ENCODE measurements around the gene NTRK3.

Gene NTRK3

DNA sequence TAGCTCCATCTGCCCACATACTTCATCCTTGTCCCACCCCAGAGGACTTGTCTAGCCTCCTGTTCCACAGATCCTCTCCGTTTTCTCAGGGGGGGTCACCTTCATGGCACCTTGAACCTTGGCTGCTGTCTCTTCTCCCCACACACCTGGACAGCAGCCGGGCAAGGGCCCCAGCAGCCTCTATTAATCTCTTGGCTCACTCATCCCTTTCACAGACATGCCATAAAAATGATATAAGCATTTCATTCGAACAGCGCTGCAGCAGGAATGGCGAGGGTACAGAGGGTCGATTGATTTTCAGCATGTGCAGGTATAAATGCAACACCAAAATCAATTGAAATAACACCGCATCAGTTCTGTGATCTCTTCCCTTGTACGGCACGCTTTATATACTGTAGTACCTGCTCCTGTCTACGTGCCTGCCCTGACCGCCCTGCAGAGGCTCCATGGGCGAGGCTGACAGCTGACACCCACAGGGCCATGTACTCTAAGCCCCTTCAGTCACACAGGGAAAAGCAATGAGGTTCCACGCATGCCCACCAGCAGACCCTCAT, 209.9 kb downstream of the NTRK3 start:
- Histone ChIP-seq H3K79me2 (ENCODE audit: control insufficient read depth, low read length) (no peaks in the 10 kb centered on the region), H3K4me3 (ENCODE audit: low read length) (no peak overlapping the region), H3K27me3 (ENCODE audit: control insufficient read depth, low read length) (no peaks in the 10 kb centered on the region), H3K27ac (ENCODE audit: low read depth, low read length) (no peak overlapping the region), H3K4me2 (ENCODE audit: low read length) (no peak overlapping the region), H3K4me1 (ENCODE audit: control insufficient read depth, low read length) (no peaks in the 10 kb centered on the region), H3K9me2 (replicated peaks; ENCODE audit: control insufficient read depth, low read length) (no peaks in the 10 kb centered on the region), H4K20me1 (ENCODE audit: control insufficient read depth, insufficient read depth, low read depth, low read length) (no peaks in the 10 kb centered on the region), H3K36me3 (ENCODE audit: control insufficient read depth, low read length) (no peaks in the 10 kb centered on the region), H3F3A (ENCODE audit: control insufficient read depth, insufficient read depth) (no peaks in the 10 kb centered on the region), H3K9me3 (ENCODE audit: control insufficient read depth, insufficient read depth, low read length) (no peaks in the 10 kb centered on the region)
- TF ChIP-seq, protein P1, sequence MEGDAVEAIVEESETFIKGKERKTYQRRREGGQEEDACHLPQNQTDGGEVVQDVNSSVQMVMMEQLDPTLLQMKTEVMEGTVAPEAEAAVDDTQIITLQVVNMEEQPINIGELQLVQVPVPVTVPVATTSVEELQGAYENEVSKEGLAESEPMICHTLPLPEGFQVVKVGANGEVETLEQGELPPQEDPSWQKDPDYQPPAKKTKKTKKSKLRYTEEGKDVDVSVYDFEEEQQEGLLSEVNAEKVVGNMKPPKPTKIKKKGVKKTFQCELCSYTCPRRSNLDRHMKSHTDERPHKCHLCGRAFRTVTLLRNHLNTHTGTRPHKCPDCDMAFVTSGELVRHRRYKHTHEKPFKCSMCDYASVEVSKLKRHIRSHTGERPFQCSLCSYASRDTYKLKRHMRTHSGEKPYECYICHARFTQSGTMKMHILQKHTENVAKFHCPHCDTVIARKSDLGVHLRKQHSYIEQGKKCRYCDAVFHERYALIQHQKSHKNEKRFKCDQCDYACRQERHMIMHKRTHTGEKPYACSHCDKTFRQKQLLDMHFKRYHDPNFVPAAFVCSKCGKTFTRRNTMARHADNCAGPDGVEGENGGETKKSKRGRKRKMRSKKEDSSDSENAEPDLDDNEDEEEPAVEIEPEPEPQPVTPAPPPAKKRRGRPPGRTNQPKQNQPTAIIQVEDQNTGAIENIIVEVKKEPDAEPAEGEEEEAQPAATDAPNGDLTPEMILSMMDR (IDR thresholded peaks at IDR 0.05; ENCODE audit: low read depth, low read length, poor library complexity, severe bottlenecking): no peak
- no peak for TF ChIP-seq EZH2phosphoT487 (IDR thresholded peaks at IDR 0.05; ENCODE audit: borderline replicate concordance, low read length)

DNA sequence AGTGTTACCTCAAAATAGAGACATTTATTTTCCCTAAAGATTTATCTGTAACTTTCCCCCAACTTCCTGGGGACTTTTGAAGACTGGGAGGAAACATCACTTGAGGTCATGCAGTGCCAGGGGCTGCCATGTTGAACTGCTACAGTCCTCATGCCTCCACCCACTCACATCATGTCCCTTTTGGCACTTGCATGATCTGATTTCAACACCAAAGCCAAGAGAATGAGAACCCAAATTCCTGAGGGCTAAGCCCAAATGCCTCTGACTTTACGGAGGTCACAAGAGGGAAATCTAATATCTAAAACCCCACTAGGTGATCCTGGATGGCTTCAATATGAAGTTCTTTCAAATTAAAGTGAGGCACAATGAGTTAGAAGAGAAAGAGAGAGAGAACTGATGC, 213.1 kb downstream of the NTRK3 start:
- no peak for TF ChIP-seq EZH2phosphoT487 (IDR thresholded peaks at IDR 0.05; ENCODE audit: borderline replicate concordance, low read length)
- TF ChIP-seq, protein P1 (IDR thresholded peaks at IDR 0.05; ENCODE audit: low read depth, low read length, poor library complexity, severe bottlenecking): no peak
- Histone ChIP-seq H3K27me3 (ENCODE audit: control insufficient read depth, low read length) (no peaks in the 10 kb centered on the region), H3K4me2 (ENCODE audit: low read length) (no peak overlapping the region), H3K9me3 (ENCODE audit: control insufficient read depth, insufficient read depth, low read length) (no peaks in the 10 kb centered on the region), H4K20me1 (ENCODE audit: control insufficient read depth, insufficient read depth, low read depth, low read length) (no peaks in the 10 kb centered on the region), H3K79me2 (ENCODE audit: control insufficient read depth, low read length) (no peaks in the 10 kb centered on the region), H3K36me3 (ENCODE audit: control insufficient read depth, low read length) (no peaks in the 10 kb centered on the region), H3F3A (ENCODE audit: control insufficient read depth, insufficient read depth) (no peaks in the 10 kb centered on the region), H3K9me2 (replicated peaks; ENCODE audit: control insufficient read depth, low read length) (no peaks in the 10 kb centered on the region), H3K27ac (ENCODE audit: low read depth, low read length) (no peak overlapping the region), H3K4me1 (ENCODE audit: control insufficient read depth, low read length) (no peaks in the 10 kb centered on the region), H3K4me3 (ENCODE audit: low read length) (no peak overlapping the region)

DNA sequence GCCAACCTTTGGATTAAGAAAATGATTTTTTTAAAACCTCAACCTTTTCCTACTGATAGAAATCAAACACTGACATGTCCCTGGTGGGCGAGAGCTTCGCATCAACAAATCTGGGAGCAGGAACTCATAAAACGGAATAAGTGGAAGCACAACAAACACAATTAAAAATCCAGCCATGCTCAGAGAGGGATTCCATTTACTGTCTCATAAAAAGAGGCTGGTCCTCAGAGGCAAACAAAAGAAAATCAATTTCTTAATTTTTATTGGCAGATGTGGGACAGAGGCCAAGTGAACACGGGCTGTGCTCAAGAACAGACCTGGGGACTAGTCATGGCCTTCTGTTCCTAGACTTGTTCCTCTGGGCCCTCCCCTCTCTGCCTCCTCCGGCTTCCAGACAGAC, 214.5 kb downstream of the NTRK3 start:
- no peaks in the 10 kb centered on the region for H3F3A ChIP-seq (ENCODE audit: control insufficient read depth, insufficient read depth)
- no peaks in the 10 kb centered on the region for H3K9me2 ChIP-seq (replicated peaks; ENCODE audit: control insufficient read depth, low read length)
- H3K9me3 ChIP-seq (ENCODE audit: control insufficient read depth, insufficient read depth, low read length): no peaks in the 10 kb centered on the region
- no peak for TF ChIP-seq EZH2phosphoT487 (IDR thresholded peaks at IDR 0.05; ENCODE audit: borderline replicate concordance, low read length)
- TF ChIP-seq, protein P1 (IDR thresholded peaks at IDR 0.05; ENCODE audit: low read depth, low read length, poor library complexity, severe bottlenecking): no peak
- no peaks in the 10 kb centered on the region for H3K27me3 ChIP-seq (ENCODE audit: control insufficient read depth, low read length)
- no peaks in the 10 kb centered on the region for H3K36me3 ChIP-seq (ENCODE audit: control insufficient read depth, low read length)
- no peak overlapping the region for H3K27ac ChIP-seq (ENCODE audit: low read depth, low read length)
- H3K4me2 ChIP-seq (ENCODE audit: low read length): no peak overlapping the region
- no peaks in the 10 kb centered on the region for H3K4me1 ChIP-seq (ENCODE audit: control insufficient read depth, low read length)
- no peaks in the 10 kb centered on the region for H3K79me2 ChIP-seq (ENCODE audit: control insufficient read depth, low read length)
- H3K4me3 ChIP-seq (ENCODE audit: low read length): no peak overlapping the region
- no peaks in the 10 kb centered on the region for H4K20me1 ChIP-seq (ENCODE audit: control insufficient read depth, insufficient read depth, low read depth, low read length)
